IPS-NIHi7 (cell line): ENCODE measurements around the gene TACC2.

Experiments used
- DNase-seq: peaks from one replicate; pipeline ENCODE4 v3.0.0; 2012; ENCODE audit warnings: mixed read lengths; ENCODE audit errors: extremely low spot score

Gene TACC2

DNA sequence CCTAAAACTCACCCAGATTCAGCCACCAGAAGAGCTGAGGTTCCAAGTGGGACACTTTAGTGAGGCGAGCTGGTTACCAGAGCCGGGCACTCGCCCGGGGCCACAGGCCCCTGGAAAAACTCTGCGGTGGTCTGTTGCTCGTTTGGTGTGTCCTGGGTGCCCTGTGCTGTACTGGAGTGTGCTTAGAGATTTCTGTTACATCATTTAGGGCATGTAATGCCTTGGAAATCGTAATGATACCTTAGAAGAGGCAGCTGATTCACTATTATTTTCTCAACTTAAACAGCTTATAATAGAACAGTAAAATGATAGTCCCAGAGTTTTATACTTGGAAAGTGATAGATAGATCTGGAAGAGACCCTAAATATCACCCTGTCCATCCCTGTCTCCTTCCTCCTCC lies 233.7 kb downstream of the TACC2 start:
- no peak for DNase-seq

DNA sequence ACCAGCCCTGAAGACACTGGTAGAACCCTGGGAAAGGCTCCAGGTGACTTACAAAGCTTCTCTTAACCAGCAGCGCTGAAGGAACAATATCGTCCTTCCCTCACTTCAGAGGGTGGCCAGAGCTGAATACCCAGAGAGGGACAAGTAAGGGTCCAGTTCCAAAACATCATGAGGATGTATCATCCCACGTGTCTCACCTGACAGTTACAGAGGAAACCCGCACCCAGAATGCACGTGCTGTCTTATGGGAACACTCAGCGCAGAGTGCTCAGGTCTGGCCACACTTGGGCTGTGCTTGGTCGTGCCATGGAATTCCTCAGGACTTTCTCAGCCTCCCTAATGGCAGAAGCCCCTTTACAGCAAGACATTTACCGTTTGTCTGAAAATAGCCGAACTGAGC lies 235.2 kb downstream of the TACC2 start:
- DNase-seq, result no peak

DNA sequence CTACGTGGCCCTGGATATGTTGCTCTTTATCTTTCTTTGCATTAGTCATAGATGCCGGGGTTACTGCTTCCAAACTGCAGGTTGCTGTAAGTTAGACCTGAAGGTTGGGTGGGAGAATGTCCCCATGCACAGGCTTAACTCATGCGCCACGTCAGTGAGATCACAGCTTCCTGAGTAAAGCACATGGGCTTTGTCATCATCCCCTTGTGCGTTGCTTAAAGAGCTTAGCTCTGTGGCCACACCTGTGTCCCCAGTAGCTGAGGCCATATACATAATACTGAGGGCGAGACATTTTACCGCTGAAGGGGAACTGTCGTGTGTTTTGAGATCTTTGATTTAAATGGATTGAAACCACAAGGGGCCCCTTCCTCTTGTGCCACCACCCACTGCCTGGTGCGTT lies 236.4 kb downstream of the TACC2 start:
- no peak for DNase-seq

DNA sequence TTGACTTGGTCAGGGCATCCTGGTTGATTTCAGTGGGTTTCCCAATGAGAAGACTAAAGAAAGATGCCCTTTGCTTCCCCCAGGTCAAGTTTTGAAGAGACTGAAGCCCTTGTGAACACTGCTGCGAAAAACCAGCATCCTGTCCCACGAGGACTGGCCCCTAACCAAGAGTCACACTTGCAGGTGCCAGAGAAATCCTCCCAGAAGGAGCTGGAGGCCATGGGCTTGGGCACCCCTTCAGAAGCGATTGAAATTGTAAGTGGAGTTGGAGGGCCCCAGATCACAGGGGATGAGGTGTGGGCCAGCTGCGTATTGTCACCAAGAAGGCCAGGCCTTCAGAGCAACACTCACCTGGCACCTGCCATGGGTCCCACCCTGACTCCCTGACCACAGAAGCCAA lies 238.8 kb downstream of the TACC2 start:
- no peak for DNase-seq

DNA sequence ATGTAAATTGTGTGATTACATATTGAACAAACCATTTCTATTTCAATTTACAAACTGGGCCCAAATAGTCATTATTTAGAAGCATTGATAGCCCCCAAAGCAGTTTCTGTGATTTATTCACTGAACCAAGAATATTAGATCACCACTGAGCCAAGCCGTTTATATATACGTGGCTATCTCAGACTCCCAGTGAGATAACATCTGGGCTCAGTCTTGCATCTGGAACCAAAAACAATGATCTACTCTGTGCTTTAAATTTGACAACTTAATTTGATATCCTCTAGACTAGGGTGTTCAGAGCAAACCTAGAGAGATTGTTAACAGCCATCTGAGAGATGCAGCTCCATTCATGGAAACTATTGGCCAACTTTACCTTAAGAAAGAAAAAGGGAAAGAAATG lies 240.7 kb downstream of the TACC2 start:
- DNase-seq, result no peak

DNA sequence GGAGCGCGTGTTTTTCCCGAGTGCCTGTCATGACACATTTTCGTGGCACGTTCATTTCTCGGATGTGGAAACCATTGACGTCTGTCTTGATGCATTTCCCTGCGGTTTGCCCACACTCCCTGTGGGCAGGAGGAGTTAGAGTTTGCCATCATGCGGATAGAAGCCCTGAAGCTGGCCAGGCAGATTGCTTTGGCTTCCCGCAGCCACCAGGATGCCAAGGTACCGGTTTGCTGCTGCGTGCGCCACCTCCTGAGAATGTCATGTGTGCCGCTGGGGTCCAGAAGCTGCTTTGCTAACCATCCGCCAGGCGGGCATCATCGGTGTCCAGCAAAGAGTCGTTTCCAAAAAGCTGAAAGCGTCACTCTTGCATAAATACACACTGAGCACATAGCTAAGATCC lies 241.3 kb downstream of the TACC2 start:
- DNase-seq, result no peak

DNA sequence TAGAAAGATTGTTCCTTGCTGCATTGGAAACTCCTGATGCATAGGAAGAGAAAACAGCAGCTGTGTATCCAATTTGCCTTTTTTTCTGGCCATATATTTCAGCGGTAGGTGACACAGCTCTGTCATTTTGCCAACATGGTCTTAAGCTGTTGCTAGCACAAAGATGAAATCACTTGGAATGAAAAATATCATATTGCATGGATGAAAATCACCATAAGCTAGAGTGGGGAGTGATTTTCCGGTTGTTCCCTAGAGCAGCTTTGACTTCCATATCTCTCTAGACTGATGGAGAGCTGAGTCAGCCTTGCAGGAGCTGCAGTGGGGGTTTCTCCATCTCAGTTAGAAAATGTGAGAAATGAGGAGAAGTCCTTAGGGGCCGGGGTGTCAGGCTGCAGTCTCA lies 243.8 kb downstream of the TACC2 start:
- DNase-seq, result no peak

DNA sequence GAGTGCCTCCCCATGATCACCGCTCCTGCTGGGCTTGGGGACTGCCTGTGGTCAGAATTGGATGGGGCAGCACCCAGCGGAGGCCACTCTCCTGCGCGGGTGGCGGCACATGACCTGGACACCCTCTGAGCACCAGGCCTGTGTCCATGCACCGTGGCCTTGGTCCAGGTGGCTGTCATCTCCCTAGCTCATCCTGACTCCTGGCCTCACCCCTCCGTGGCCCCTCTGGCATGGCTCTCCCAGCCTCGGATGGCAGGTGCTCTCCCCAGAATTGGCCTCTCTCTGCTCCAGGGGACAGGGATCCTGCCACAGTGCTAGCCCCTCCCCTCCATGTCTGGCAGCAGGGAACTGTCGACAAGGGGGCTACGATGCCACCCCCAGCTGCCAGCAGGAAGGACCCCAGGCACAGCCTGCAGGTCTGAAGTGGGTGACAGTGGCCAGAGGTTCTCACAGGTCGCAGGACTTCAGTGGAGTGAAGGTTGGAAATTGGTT lies 244.9 kb downstream of the TACC2 start:
- DNase-seq, result no peak

DNA sequence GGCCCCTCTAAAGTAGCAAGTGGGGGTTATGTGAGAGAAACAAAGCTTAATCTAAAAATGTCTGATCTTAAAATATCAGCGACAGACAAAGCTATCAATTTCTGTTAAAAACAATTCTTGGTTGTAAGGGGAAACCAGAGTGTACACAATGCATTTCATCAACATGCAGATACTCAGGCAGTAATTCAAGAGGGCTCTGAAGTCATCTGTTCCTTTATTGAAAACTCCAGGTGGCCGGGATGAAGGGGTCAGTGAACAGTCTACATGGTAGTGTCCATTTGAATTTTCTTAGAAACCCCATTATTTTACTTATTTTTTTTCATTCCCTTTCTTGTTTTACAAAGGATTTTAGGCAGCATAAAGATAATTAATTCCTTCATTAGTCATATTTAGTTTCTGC lies 245.5 kb downstream of the TACC2 start:
- no peak for DNase-seq

DNA sequence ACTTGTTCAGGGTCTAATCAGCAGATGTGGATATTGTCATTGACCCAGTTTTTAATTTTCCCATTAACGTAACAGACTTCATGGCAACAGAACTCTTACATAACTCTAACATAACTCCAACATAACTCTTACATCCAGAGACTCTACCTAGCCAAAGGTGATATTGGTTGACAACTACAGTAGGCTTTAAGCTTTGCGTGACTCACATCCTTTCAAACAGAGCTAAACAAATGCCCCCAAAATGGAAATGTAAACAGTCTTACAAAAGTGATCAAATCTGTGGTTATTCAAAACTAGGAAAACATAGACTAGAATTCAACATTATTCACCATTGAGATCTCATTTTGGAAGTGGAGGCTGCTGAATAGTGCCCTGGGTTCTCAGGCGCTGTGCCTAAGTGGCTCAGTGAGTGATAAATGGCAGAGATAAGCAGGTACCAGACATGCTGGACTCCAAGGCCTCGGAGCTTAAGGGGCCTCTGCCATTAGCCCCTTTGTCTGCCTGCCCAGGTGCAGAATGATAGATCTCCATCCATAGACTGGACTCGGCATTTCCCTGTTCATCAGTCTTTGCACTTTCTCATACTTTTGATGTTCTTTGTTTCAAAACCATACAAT lies 247.8 kb downstream of the TACC2 start:
- DNase-seq, result no peak

DNA sequence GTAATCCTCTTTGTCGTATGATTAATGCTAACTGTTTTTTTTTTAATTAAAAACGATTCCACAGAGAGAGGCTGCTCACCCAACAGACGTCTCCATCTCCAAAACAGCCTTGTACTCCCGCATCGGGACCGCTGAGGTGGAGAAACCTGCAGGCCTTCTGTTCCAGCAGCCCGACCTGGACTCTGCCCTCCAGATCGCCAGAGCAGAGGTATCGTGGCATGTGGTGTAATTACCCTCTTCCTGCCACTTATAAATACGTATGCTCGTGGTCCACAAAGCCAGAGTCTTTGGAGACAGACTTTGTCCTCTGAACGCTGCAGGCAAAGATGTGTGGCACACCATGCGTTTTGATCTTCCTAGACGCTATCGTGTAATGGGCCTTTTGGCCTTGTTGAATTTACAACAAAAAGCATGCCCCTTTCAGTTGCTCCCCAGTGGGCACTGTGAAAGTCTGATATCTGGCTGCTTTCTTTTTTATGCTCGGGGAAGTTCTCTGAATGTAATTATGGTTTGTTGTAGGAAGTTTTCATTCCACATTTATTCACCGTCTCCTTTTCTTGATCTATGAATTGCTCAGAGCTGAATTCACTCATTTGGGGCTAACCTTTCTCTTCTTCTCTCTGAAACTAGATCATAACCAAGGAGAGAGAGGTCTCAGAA lies 248.5 kb downstream of the TACC2 start:
- DNase-seq, result no peak

DNA sequence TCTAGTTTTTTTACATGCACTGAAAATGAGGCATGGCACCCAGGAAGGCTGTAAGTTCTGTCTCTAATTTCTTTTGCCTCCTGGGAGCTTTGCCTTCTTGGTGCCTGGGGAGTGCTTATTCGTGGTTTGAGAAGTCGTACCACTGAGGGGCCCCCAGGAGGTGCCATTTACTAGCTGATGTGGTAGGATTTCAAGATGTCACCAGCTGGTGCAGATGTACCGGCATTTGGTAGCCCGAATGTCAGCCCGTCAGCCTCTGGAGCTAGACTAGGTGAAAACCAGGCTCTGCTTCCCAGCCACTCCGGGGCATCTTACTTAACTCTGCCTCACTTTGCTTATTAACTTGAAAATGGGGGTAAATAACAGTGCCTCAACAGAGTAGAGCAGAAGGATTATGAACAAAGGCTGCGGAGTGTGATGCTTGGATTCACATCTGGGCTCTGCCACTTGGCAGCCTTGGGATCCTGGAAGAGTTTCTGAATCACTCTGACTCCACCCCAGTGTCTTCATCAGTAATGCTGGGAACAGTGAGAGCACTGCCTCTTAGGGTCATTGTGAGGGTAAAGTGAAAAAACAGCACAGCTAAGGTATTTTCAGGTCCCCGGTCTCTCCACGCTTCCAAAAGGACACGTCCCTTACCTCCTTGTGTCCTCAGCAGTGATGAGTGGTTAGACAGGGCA lies 250.8 kb downstream of the TACC2 start:
- no peak for DNase-seq

DNA sequence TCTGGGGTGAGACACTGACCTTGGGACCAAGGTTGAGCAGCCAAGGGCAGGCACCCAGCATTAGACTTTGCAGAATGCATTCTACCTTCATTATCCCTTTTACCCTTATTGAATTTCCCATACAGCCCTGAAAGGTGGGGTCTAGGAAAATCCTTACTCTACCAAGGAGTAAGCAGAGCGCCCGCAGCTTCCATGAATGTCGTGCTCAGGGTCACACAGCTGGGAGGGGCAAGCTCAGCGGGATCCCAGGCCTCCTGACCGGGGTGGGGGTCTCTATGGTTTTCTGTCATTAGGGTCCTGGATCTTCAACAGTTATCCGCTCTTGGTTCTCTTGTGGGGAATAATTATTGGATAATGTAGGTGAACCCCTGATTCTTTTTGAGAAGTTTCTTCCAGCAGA lies 251.4 kb downstream of the TACC2 start:
- no peak for DNase-seq

DNA sequence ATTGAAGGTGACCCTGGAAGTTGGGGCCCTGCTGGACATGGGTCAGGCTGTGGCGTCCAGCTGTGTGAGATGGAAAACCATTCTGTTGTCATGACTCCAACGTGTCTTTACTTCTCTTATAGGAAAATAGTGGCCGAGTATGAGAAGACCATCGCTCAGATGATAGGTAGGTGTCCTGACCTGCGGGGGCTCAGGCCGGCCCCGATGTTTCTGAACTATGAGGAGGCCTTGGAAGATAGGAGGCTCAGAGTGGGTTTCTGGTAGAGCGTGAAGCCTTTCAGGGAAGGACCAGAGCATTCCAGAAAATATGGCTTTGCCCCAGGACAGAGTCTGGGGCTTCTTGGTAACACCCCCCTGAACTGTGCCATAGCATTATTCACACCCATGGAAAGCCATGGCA lies 252.9 kb downstream of the TACC2 start:
- DNase-seq, result no peak

DNA sequence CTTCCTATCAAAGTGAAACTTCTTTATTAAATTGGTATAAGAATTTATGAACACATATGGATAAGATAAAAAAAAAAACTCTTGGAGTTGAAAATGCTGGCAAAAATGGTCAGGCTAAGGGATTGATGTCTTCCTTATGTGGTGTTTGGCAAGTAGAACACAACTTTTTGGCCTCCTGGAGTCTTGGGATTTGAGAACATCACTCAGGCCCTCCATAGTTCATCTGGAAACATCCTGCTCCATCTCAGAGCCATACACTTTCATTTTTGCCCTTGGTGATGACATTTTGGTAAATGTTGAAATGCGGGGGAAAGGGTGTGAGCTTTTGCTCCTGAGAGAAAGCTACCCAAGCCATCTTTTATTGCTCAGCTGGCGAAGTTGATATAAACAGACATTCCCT lies 254.6 kb downstream of the TACC2 start:
- no peak for DNase-seq

DNA sequence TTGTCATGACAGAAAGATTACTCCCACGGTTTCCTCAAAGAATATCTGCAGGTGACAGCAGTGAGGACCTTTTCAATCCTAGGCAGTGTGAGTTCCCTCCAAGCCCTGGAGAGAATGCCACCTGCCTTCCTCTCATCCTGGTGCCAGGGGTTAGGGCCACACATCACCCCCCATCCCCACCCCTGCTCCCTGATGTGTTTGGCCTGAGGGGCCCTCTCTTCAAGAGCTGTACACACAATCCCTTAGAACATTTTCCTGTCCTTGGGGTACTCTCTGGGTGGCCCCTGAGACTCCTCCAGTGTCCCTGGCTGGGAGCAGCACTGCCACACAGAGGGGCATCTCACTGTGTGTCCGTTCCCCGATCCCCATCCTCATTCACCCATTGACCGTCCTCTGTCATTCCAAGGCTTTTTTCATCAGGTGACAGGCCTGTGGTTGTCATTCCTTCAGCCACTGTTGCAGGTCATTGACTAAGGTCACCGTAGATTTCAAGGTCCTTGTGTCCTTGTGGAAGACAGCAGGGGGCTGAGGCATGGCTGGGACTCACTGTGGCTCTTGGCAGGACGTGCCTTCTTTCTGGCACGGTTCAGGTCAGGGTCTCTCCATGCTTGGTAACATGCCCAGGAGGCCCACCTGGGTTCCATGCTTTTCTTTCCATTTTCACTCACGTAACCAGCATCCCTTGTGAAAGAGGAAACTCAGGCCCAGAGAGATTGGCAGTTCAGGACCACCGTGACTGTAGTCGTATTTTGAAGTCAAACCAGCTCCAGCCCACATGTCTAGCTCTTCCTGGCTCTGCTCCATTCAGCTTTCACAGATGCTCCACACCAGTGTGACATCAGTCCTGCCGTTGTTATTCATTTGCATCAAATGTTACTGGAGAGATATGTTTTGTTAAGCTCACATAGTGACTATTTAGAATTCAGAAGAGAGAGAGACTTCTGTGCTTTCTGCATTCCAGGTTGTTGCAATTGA lies 255.3 kb downstream of the TACC2 start:
- no peak for DNase-seq

DNA sequence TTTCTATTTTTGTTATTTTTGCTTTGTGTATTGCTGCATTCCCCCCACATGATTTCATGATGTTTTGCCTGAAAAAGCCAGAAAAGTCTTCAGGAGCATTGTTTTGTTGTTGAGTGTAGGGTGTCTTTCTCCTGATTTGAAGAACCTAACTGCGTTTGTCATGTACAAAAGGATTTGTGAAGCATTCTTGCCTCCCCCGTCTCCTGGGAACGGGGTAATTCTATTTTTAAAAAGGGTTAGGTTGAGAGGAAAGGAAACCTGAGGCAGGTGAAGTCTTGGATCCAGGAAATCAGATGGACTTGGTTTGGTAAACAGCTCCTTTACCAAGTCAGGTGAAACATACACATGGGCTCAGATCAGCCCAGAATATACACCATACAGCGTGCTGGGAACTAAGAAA lies 256.2 kb downstream of the TACC2 start:
- no peak for DNase-seq

DNA sequence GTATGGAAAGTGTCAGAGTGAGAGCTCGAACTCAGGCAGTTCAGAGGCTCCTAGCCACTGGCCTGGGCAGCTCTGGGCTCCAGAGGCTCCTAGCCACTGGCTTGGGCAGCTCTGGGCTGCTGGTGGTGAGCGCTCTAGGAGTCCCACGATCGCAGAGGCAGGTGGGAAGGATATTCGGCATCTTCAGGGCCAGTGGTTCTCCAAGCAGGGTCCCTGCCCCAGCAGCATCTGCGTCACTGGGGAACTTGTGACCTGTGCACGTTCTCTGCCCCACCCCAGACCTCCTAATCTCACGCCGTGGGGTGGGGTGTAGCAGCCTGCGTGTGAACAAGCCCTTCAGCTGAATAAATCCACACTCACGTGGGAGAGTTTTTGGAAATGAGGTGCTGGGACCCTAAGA lies 256.9 kb downstream of the TACC2 start:
- DNase-seq, result no peak

DNA sequence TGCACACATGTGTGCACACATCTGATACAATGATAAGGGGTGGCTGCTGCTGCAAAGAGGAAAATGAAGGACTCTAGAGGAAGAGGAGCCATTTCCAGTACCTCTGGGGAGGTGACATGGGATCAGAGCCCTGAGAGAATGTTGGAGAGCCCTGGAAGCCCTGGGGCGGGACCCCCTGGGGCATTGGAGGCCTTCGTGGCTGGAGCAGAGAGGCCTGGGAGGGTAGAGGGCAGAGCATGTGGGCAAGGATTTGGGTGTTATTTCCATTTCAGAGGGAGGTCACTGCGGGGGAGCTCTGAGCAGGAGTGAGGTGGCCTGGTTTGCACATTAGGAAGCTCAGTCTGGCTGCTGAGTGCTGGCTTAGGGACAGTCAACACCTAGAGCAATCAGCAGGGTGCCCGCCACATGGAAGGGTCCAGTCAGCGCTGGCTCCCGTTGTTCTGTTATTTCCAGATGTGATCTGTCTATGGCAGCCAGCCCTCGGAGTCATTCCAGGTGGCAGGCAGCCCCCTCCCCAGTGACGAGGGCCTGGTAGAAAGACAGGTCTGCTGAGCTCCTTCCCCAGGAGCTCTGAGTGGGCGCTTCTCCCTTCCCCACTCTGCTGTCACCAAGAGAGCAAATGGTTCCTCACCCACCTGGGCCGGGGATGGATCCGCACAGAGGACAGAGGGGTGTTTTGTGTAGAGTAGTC lies 258.0 kb downstream of the TACC2 start:
- DNase-seq, result no peak

DNA sequence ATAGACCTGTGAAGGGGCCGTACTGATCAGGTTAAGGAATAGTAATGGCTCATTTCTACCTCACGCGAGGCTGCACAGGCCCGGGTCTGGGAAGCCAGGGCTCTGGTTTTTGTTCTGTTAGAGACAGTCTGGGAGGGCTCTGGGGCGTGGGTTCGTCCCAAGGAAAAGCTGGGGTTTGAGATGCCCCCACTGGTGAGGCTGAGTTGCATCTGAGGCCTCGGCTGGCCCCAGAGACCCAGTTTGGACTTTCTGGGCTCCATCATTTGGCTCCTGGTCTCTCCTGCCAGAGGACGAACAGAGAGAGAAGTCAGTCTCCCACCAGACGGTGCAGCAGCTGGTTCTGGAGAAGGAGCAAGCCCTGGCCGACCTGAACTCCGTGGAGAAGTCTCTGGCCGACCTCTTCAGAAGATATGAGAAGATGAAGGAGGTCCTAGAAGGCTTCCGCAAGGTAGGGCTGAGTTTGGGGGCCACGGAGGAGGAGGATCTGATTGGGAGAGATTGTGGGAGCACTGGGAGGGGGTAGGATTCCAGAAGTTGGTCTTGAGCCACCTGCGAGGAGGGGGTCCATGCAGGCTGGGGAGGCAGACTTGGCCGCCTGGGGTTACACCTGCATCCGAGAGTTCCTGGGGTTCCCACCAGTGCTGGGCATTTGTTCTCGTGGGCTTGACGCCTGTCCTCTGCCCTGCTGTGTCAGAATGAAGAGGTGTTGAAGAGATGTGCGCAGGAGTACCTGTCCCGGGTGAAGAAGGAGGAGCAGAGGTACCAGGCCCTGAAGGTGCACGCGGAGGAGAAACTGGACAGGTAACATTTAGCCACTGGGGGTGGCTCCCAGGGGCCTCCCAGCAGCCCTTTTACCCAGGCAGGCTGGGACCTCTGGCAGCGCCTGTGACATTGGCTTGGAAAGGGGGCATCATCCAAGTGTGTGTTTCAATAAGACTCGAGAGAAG lies 259.7 kb downstream of the TACC2 start:
- no peak for DNase-seq
